SH-SY5Y (cell line): ENCODE data around the gene C11orf98.

Source experiments
- GATA2 ChIP-seq: IDR thresholded peaks from 2 replicates; pipeline ENCODE4 v1.6.1; 2011; ENCODE audit warnings: mild to moderate bottlenecking, low read depth, low read length
- GATA3 ChIP-seq: IDR thresholded peaks from 2 replicates; pipeline ENCODE4 v1.6.1; 2011; ENCODE audit warnings: low read depth, mild to moderate bottlenecking, low read length, moderate library complexity

- TF ChIP-seq GATA2 (no peak), GATA3 (no peak)
Measured at GRCh38 chr11:62702246-62702645, 37.2 kb upstream of the C11orf98 start.
